ENCODE results near the gene OTOR.

- TF ChIP-seq CTCF (conservative IDR thresholded peaks at IDR 0.05; ENCODE audit: low read length) (peak; percentile 86), EZH2phosphoT487 (IDR thresholded peaks at IDR 0.05; ENCODE audit: borderline replicate concordance, low read depth, low read length) (no peak)
Measured at GRCh38 chr20:16761305-16761829, 13.2 kb downstream of the OTOR start.

Measured in OCI-LY7 (cell line).